Ovary (tissue), 9 donors: ENCODE measurements around the gene CENPK. TPM values are rescaled to one million over a fixed set of nuclear protein-coding genes. Genes with fewer than 3 reads are reported as not detected.
A peak's percentile ranks its signal among the peaks of the same experiment; 100 is the strongest.

ENCODE experiments used
- DNase-seq, 5 donors: peaks; one replicate each; pipeline ENCODE4 v3.0.0-alpha.2; 2019 to 2020
- H3K27ac ChIP-seq, 2 donors: fragments of 200-600 bp; one replicate each; pipeline versions ENCODE4 v1.5.1 to v1.8.0; 2019 to 2022
- H3K27me3 ChIP-seq: fragments of 200-600 bp; one replicate; pipeline ENCODE4 v1.8.0; 2022
- H3K36me3 ChIP-seq: fragments of 200-600 bp; sonication (generic); one replicate; pipeline ENCODE4 v1.5.1; 2019
- H3K4me1 ChIP-seq: one replicate; pipeline ENCODE4 v1.8.1; 2013; ENCODE audit warnings: mild to moderate bottlenecking, moderate library complexity; ENCODE audit not compliant: insufficient read depth
- H3K4me3 ChIP-seq: fragments of 200-600 bp; sonication (generic); one replicate; pipeline ENCODE4 v1.5.1; 2017
- H3K9me3 ChIP-seq, 2 donors: fragments of 200-600 bp in 1 of 2; sonication (generic) in 1 of 2; one replicate each; pipeline versions ENCODE4 v1.5.1 to v1.8.1; 2013 to 2019; ENCODE audit warnings: mild to moderate bottlenecking in 1 of 2, moderate library complexity in 1 of 2
- CTCF ChIP-seq, 3 donors: fragments of 450-650 bp in 2 of 3; fragments of 200-600 bp in 1 of 3; IDR thresholded peaks; one replicate each; pipeline versions ENCODE4 v1.5.1 to v1.8.0; 2016 to 2022; ENCODE audit warnings: antibody characterized with exemption in 3 of 3, mild to moderate bottlenecking in 1 of 3
- EP300 ChIP-seq: sonication (generic); formaldehyde crosslinking; IDR thresholded peaks from one replicate; pipeline ENCODE4 v1.6.1; 2017; ENCODE audit warnings: antibody characterized with exemption
- POLR2A ChIP-seq: fragments of 450-650 bp; IDR thresholded peaks from one replicate; pipeline ENCODE4 v1.6.1; 2017; ENCODE audit warnings: antibody characterized with exemption, mild to moderate bottlenecking, moderate library complexity
- WGBS, 3 donors: extraction: QIAGEN DNeasy Blood & Tissue Kit in 1 of 3; methylation state at CpG; one replicate each; pipeline versions ENCODE4 v1.1.5 to v1.1.7; 2013 to 2017; 5-methylcytosine and 5-hydroxymethylcytosine counted together
- intact Hi-C, 4 donors: fragments of 100-400 bp; cut with DNase I; formaldehyde crosslinking; loops; one replicate each; pipeline versions ENCODE4 v1.11.0 to v1.15.1; 2022 to 2023
- polyA plus RNA-seq, 2 donors: library from polyadenylated mRNA; stranded (reverse); fragments of 200-250 nt in 1 of 2; fragments of 350-450 nt in 1 of 2; fragmentation: Illumina TruSeq in 1 of 2; extraction: RNeasy Lipid Tissue Mini Kit (QIAGEN cat#74804) in 1 of 2; gene quantifications; one replicate each; pipeline ENCODE4 v1.2.3, GENCODE V29; 2013 to 2014
- total RNA-seq, 7 donors: library from RNA; depleted of rRNA in 2 of 7; stranded (reverse); fragments of >200 nt in 2 of 7; fragmentation: NEBNext Ultra II Directional in 3 of 7; extraction: Animal tissue kit (Norgen Biotek cat#: 25700) in 3 of 7; gene quantifications; one replicate each; pipeline versions ENCODE4 v1.1.0 to v1.2.4, GENCODE V29; 2016 to 2023
- donor health status: DM: no; HTN: no; CAD: no; lungs with moderate emphysema.
- donor health status: DM: no; HTN: no; CAD: no.
- donor health status: Bipolar disorder and iron deficiency.
- donor health status: DM: yes; HTN: yes; CAD: no.
- donor health status: DM: no; HTN: no; CAD: no.
- donor health status: DM: yes; HTN: yes; CAD: no.

CENPK gene
- total and polyA plus RNA-seq, 9 donors: 0.83 to 3.0 (median 1.7) TPM

GRCh38 chr5:65563777-65564176 lies 809 bp upstream of the CENPK start:
- no peaks in the 10 kb centered on the region for H3K9me3 ChIP-seq
- no peaks in the 10 kb centered on the region for H3K27me3 ChIP-seq
- no peak for DNase-seq
- H3K36me3 ChIP-seq: no peaks in the 10 kb centered on the region
- H3K27ac ChIP-seq: peak overlapping the region in 1 of 2 donors; percentile 68
- WGBS, 3 donors: 0 to 5% (median 1%) methylated on average over 11 of the region's 11 CpGs
- H3K4me1 ChIP-seq: peaks cover 7% of the 10 kb centered on the region
- peak overlapping the region; percentile 60 for H3K4me3 ChIP-seq
- no peak for TF ChIP-seq EP300
- no peak for TF ChIP-seq CTCF (IDR thresholded peaks at IDR 0.05)
- no peak for TF ChIP-seq POLR2A
- intact Hi-C loops: no loop called here

- WGBS, 3 donors: 87 to 93% (median 92%) methylated on average over 3 of the region's 3 CpGs
- intact Hi-C loops: no loop called here
- TF ChIP-seq EP300 (no peak), CTCF (IDR thresholded peaks at IDR 0.05) (no peak), POLR2A (no peak)
Measured at GRCh38 chr5:65556718-65557117, 6.2 kb downstream of the CENPK start.

GRCh38 chr5:65556181-65556580 lies 6.8 kb downstream of the CENPK start:
- no peak overlapping the region for H3K4me3 ChIP-seq
- H3K27ac ChIP-seq: no peak overlapping the region
- no peak for DNase-seq
- no peaks in the 10 kb centered on the region for H3K27me3 ChIP-seq
- H3K36me3 ChIP-seq: no peaks in the 10 kb centered on the region
- 80 to 94% (median 92%) methylated on average over 2 of the region's 2 CpGs for WGBS, 3 donors
- no peaks in the 10 kb centered on the region for H3K9me3 ChIP-seq
- intact Hi-C loops: no loop called here
- no peaks in the 10 kb centered on the region for H3K4me1 ChIP-seq
- no peak for TF ChIP-seq EP300
- no peak for TF ChIP-seq POLR2A
- no peak for TF ChIP-seq CTCF (IDR thresholded peaks at IDR 0.05)

More at GRCh38 chr5:65556718-65557117, 6.2 kb downstream of the CENPK start:
- no peak for DNase-seq
- H3K4me1 ChIP-seq: no peaks in the 10 kb centered on the region
- no peak overlapping the region for H3K4me3 ChIP-seq
- no peaks in the 10 kb centered on the region for H3K27me3 ChIP-seq
- no peaks in the 10 kb centered on the region for H3K9me3 ChIP-seq
- H3K27ac ChIP-seq: no peak overlapping the region
- H3K36me3 ChIP-seq: no peaks in the 10 kb centered on the region

- TF ChIP-seq POLR2A (no peak), EP300 (no peak), CTCF (IDR thresholded peaks at IDR 0.05) (no peak)
- intact Hi-C loops: no loop called here
- DNase-seq: no peak
- H3K27ac ChIP-seq: no peak overlapping the region
- H3K4me3 ChIP-seq: no peak overlapping the region
- H3K9me3 ChIP-seq: no peaks in the 10 kb centered on the region
- H3K27me3 ChIP-seq: no peaks in the 10 kb centered on the region
- no peaks in the 10 kb centered on the region for H3K4me1 ChIP-seq
- no peaks in the 10 kb centered on the region for H3K36me3 ChIP-seq
Measured at GRCh38 chr5:65555287-65555686, 7.7 kb downstream of the CENPK start.

- Histone ChIP-seq H3K27me3 (no peaks in the 10 kb centered on the region), H3K27ac (no peak overlapping the region), H3K4me3 (no peak overlapping the region), H3K36me3 (no peaks in the 10 kb centered on the region), H3K9me3 (no peaks in the 10 kb centered on the region), H3K4me1 (no peaks in the 10 kb centered on the region)
- TF ChIP-seq CTCF (IDR thresholded peaks at IDR 0.05) (no peak), EP300 (no peak), POLR2A (no peak)
- DNase-seq: no peak
- 88 to 97% (median 89%) methylated on average over 5 of the region's 5 CpGs for WGBS, 3 donors
- intact Hi-C loops: no loop called here
Measured at GRCh38 chr5:65553941-65554340, 9.0 kb downstream of the CENPK start.
